T-helper 2 cell (primary cell): Measurements from ENCODE around the gene SETBP1.

Experiments
- DNase-seq, 5 experiments: peaks; one replicate each; pipeline versions ENCODE4 v3.0.0 to v3.0.0-alpha.2; 2012 to 2022

Gene SETBP1

DNA sequence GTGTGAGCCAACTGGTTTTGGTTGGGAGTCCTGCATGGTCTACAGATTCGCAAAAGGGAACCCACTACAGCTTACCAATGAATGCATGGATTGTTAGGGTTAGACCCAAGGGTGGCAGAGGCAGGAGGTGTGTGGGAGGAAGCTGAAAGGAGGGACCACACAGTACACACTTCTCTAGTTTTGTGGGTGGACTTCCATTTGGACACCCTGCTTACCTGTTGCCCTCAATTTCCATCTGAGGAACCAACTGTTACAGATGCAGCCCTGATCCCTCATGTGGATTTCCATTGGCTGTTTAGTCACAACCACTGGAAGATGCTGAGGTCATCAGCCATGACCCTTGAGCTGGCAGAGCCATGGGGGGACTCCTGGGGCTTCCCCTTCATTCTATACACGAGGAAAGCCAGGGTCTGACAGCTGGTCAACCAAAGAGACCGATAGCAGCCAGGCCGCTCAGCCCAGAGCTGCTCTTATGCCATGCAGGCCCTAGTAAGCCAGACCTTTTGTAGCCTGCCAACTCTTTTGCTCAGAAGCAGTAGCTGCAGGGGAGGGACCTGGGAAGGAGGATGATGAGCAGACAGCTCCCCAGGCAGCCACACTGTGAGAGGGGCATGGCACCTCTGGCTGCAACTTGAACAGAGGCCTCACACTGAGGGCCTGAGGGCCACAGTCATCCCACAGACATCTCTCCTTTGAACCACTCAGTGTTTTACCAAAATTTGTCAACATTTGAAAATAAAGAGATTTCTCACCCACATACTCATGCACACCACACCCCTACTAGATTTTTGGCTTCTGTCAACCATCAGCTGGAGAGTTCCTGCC lies 162.1 kb downstream of the SETBP1 start:
- DNase-seq: no peak

DNA sequence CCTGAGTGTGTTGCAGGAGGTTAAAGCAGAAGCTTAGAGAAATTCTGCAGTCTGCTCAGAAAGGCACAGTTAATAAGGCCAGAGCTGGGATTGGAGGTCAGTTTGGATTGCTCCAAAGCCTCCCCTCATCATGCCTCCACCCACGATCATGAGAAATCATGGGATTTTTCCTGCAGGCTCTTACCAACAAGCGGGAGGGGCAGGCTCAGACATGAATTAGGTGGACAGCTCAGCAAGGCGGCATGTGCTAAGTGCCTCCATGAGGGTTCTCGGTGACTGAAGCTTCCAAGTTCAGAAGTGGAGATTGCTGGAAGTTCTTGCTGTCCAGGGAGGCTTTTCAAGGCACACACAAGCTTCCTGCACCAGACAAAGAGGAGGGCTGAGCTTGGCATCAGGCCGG lies 163.8 kb downstream of the SETBP1 start:
- no peak for DNase-seq

DNA sequence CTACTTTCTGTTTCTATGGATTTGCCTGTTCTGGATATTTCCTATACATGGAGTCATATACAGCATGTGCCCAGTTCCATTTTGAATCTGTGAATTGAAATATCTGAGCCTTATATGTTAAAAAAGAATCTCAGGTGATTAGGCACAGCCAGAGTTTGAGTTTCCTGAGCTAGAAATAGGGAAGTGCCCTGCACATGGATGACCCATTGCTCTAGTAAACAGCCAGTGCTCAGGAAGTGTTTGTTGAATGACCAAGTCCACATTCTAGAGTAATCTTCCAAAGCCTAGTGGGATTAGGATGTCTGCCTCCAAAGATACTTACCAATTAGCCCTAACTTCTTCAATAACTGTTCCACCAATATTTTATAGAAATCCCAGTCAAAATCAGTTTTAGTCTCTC lies 165.8 kb downstream of the SETBP1 start:
- no peak for DNase-seq

DNA sequence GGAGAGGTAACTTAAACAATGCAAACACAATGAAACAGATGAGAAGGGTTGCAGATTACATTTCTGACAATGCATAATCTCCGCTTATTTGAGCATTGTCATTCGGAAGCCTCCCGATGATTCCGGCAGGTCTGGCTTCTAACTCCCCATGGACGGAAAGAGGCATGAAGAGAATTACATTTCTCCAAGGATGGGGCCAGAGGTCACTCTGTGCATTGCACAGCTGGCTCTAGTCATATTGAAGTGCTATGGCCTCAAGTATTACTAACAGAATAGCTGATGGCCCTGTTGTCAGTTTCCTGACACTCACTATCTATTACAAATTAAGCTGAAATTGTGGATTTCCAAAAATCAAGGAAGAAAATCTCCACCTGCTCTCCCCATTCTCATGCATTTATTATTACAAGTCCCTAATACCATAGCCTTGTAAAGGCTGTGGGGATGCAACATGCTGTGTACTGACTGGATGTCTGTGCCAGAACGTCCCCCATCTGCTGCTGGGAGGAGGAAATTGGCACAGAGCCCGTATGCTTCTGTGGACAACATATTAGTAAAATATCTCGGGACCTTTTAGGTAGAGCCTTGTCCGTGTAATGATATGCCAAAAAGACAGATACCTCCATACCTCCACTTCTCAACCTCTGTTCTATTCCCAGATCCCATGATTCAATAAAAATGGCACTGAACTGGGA lies 168.1 kb downstream of the SETBP1 start:
- no peak for DNase-seq

DNA sequence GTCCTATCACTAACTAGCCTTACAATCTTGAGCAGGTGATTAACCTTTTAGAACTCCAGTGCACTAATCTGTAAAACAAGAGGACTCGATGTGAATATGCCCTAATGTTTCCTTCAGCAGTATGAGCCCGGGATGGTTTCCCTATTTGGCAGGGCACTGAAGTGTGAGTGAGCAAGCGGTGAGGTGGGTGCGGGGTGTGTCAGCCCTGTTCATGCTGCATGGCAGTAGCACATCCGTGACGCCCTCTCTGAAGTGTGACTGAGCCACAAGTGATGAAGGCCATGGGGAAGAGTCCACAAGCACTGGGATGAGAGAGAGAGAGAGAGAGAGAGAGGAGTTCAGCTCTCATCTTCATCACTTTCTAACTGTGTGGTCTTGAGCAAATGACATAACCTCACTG lies 168.7 kb downstream of the SETBP1 start:
- no peak for DNase-seq

DNA sequence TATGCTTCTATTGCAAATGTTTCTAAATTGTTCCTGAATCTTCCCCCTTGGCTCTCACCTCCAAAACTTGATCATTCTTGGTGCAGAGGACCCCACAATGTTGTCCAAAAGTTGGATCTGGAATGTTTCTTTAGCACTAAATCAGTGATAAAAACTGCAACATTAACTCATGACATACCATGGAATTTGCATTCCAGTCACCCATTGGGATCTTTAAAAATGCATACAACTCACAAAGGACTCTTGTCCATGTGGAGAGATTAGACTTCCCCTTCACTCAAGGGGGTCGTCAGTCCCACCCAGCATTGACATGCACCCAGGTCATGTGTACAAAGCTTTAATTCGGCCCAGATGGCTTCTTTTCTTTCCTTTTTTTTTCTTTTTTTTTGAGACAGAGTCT lies 169.3 kb downstream of the SETBP1 start:
- DNase-seq: no peak

DNA sequence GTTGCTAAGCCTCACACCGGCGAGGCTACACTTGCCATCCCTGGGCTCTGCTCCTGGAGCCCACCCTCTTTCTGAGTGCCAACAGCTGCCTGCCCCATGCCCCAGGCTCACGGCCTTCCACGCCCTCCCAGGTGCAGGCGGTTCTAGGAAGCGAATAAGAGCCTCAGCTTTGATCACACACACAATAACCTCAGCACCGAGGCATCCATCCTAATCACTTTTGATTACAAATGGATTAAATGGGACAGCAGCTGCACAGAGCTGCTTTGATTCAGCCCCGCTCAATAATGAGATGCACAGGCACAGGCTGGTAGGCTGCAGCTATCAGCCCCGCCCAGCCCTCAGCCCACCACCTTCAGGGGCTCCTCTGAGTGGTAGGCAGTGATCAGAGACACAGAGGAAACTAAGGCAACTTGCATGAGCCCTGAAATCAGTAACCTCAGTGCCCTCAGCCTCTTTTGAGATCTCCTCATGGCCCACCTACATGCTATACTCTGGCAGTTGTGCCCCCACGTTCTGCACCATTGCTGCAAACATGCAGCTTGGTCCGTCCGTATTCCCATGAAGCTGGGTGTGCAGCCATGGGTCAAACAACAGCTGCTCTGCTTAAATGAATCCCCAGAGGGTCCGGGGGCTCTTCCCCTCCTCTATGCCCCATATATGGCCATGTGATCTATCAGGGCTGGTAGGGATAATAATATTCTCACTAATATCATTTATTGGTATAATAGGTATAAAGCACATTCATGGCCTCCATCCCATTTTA lies 171.4 kb downstream of the SETBP1 start:
- no peak for DNase-seq

DNA sequence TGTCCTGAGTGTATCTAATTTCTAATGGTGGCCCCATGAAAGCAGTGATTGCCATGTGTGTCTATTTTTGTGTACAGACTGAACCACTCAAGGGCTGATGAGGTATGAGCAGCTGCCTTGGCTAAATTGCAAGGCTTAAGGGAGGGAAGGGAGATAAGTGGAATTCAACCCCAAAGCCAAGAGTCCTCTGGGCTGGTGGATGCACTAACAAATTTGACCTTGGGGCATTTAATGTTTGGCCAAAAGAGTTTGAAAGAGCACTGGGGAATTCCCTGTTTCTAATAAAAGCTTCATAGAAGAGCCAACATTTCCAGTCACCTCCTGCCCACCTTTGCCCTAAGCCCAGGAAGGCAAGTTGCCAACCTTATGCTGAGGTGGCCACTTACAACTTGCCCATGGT lies 172.1 kb downstream of the SETBP1 start:
- no peak for DNase-seq

DNA sequence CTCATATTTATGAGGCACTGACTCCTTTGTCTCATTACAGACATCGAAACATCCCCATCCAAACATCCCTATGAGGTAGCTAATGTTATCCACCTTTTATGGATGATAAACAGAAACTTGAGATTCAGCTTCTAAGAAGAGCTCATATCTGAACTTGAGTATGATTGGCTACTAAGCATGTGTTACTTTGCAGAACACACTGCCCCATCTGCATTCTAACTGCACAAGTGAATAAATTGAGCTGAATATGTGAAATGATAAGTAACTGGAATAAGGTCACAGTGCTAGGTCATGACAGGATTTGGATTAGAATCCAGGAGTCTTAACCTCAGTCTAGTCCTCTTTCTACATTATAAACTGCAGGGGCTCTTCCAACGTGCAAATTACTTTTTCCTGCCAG lies 172.7 kb downstream of the SETBP1 start:
- DNase-seq: no peak

DNA sequence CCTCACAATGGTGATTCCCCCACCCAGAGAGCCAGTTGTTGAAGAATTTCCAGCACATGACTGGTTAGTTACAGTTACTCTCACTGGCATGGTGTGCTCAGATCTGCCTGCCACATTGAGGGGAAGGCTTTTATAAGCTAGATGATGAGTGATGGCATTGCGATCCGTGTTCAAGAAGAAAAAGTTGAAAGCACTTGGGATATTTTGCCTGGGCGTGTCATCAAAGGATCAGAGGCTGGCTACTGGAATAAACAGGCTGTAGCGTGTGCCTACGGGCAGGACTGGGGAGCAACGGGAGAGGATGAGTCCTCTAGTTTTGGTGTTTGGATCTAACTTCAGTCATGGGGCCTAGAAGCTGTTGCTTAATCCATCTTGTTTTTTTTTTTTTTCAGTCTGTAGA lies 175.0 kb downstream of the SETBP1 start:
- DNase-seq: no peak

DNA sequence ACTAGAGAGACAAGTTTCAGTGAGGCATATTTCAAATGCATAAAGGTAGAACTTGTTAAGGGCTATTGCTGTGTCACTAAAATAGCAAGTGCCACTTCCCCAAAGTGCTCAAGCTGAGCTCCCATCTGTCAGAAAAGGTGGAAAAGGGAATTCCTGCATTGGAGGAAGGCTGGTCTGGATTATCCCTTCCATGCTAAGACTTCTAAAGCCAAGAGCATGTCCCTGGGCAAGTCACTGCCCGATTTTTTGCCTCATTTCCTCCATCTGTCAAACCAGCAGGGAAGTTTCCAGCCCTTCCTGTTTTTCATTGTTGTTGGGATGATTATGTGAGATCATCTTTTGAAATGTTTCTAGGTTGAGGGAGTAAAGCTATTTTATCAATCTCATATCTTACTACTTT lies 175.5 kb downstream of the SETBP1 start:
- DNase-seq: no peak

DNA sequence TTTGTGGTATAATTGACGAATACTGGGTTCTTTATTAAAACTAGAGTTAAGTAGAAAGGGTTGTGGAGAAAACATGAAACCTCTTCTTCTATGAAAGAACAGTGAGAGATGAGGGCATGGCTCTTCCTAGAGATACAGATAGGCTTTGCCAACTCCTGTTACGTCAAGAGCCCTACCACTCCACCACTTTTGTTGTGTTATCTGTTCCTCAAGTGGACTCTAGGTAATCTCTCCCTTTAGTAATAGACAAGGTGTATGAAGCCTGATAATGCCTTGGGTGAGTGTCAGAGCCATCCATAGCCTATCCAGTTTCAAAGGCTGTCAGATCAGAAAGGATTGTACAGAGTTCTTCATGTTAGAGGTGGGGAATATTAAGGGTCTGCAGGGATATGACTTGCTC lies 176.4 kb downstream of the SETBP1 start:
- DNase-seq: no peak

DNA sequence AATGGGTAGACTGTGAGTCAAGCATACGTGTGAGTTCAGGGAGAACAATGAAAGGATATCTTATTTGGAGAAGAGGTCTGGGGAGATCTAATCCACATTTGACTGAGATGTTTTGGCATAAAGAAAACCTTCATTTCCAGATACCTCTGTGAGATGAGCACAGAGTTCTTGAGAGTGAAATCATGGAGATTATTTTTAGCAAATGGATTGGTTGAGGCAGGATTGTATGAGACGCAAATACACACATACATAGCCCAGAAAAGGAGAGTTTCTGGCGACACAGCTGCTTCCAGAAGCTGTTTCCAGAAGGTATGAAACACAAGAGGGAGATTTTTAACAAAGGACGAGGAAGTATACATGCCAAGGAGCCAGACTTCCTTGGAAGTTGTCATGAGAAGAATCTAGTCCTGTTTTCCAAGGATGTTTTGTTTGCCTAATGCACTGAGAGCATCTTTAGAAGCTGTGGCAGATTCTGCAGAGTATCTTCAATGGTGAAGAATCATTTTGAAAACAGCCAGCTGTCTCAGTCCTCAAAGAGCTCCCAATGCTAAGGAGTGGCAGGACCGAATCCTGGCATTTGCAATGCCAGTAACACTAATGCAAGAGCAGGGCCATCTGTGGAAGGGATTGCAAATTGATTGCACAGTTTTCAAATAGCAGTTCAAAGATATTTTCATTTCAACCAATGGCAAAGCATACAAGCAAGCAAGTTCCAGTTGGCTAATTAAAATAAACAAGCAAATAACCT lies 177.2 kb downstream of the SETBP1 start:
- no peak for DNase-seq

DNA sequence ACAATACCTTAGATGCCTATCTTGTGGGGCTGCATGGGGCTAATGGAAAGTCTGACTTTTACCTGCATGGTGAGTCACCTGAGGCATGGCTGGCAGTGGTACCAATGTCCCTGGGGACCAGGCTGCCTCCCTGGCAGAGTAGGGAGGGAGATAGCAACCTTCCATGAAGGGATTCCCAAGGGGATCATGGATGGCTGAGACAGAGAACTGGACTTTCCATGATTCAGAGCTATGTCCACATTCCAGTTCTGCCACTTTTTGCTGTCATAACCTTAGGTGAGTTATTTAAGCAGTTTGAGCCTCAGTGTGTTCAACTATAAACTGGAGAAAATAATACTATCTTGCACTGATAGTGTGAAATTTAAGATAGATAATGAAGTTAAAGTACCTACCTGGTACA lies 178.6 kb downstream of the SETBP1 start:
- no peak for DNase-seq

DNA sequence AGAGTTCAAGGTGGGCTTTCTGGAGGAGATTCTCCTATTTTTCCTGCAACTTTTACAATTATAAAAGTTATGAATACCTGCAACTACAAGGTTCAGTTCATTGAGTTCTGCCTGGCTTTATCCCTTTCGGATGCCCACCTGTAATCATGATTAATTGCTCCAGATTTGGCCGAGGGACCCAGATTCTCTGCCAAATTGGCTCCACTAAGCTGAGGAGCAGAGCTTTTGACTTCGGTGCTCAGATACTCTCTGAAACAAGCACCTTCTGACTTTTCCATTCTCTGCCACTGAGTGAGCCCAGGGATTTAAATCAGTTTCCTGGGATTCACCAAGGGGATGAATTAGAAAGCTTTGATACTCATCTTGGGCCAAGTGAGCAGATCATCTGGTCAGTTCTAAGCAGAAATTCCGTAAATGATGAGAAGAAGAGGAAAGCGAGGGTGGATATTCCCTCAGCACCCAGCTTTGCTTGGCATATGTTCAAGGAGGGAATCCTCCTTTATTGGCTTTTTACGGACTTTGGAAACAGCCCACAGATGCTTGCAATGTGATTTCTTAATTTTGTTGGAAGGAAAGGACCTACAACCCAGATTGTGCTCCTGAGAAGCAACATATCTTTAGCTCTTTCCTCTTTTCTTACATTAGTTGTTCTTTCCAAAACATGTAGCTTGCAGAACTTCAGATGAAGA lies 179.2 kb downstream of the SETBP1 start:
- no peak for DNase-seq

DNA sequence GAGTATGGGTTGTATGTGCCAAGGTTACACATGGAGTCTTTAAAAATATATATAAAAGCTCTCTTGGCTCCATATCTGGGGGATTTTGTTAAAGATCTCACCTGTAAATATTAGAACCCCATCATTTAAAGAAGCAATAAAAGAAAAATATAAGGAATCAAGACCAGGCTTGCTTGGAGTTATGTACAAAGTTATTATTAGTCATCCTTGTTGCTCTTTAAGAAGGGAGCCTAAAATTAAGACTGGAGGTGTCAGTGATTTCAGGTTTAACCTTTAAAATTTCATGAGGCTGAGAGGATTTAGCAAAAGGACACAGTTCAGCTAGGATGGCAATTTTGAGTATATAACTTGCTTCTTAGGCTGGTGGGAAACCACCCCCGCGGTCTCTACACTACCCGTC lies 181.4 kb downstream of the SETBP1 start:
- no peak for DNase-seq

DNA sequence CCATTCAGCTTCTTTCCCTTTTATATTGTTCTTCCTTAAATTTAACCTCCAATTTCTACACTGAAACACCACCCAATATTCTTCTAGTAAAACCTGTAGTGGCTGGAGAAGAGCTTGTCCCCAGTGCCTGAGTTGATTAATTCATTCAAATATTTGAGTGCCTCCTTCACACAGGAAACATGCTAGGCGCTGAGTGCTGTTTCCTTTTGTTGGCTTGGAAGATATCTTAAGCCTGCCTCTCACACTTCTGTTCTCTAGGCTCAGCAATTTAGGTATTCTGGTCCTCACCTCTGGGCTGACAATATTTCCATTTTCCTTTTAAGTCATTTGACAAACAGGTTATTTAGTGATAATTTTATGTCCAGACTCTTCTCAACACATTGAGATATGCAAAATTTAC lies 185.4 kb downstream of the SETBP1 start:
- DNase-seq: no peak

DNA sequence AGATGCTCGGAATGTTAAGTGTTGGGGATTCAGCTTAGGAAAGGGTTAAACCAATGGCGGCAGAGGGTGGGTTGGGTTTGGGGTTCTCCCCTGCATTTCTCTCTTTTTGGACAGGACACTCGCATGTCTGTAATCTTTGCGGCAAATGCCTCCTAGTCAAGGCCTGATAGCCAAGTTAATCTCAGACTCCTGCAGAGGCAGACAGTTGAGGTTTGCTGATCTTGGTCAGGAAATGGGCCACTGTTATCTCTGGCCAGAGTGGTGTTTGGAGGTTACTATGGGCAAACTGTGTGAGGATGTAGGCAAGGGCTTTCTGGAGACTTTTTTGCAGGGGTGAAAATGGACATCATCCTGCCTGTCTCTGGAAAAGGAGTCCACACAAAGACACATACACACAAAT lies 188.8 kb downstream of the SETBP1 start:
- no peak for DNase-seq

DNA sequence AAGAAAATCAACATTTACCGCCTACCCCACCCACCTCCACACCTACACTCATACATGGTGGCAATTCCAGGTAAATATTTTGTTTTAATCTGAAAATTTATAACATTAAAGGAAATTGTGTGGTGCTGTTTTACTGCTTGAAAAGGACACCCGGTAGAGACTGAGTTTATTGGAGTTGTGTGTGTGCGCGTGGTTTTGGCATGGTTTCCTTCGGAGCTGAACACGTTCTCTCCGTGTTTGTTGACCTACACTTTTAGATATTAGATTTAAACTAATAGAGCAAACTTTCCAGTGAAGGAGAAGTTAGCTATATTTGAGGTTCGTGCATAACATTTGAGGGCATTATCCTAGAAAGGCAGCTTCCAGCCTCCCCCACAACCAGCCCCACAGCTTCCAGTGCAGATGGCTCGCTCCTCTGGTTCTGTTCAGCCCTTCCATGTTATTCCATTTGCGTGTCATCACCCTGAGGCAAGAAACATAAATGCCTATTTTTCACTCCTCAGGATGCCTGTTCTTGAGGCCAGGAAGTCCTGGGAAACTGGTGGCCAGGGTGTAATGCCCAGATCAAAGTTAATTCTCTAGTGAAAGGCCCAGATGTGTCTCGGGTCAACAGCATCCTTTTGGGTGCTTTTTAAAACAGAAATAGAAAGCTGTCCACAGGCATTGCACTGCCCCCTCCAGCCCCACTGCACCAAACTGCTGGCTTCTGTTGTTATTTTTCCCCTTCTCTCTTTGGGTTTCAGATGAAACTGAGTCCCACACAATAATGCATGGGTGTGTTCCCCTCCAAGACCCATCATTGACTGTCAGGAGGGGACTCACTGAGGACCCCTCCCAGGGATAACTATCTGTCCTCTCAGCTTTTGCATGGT lies 190.2 kb downstream of the SETBP1 start:
- DNase-seq: no peak

DNA sequence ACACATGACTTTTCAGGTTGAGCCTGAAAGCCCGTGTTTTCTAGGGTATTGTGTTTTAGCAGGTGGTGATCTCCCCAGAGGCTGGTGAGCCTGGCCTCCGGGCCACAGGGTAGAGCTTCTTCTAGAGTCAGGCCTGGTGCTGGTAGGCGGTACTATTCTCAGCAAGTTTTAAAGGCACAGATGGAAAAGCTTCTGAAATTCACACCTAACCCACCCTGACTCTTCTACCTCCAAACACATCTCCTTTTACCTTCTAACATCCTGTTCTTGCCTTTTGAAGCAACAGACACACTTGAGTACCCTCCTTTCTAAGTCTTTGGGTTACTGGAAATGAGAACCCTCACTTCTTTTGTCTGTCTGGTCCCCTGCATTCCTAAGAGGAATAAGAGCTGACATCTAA lies 191.1 kb downstream of the SETBP1 start:
- DNase-seq: no peak

DNA sequence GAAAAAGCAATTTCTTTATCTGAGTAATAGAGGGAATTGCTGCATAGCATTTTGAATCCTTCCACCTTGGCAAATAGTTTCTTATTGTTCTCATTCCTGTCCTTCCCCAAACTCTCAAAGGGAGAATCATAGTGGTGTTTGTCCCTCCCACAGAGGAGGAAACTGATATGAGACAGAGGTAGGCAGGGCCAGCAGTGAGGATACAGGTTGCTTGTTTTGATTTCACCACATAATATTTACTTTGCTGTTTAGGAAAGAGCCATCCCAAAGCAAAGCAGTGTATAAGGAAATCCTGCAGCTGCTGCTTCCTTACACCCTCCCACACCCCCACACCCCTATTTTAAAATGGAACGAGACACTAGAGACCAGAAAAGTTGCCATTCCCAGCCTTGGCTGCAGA lies 195.3 kb downstream of the SETBP1 start:
- no peak for DNase-seq
